SK-N-SH (cell line): ENCODE measurements around the gene MOV10L1. TPM values are rescaled to one million over a fixed set of nuclear protein-coding genes. Genes with fewer than 3 reads are reported as not detected.
"Not testable (repeated sequence)": the region's sequence is repeated elsewhere in the genome, so short reads cannot be mapped to it uniquely, and the experiment has no call there.

Experiments
- CTCF ChIA-PET: fragments of 300-600, 350-600 bp; formaldehyde crosslinking; extraction: SDS; loops from one replicate; lab custom pipeline; 2021; lab: Yijun Ruan, JAX
- POLR2A ChIA-PET: fragments of 350-600 bp; sonication (Branson Sonifier 250); formaldehyde crosslinking; extraction: SDS; loops from one replicate; lab custom pipeline; 2020; ENCODE audit warnings: antibody characterized with exemption, inconsistent platforms; lab: Yijun Ruan, JAX
- DNase-seq: peaks from one replicate; pipeline ENCODE4 v3.0.0; 2012
- H2AFZ ChIP-seq: fragments of 200-600 bp; sonication (generic); 2 replicates; pipeline ENCODE4 v1.8.1; 2016; ENCODE audit warnings: antibody characterized with exemption, mild to moderate bottlenecking, low read depth
- H3F3A ChIP-seq: fragments of 200-600 bp; sonication (generic); replicated peaks from 2 replicates; pipeline ENCODE3; 2016; ENCODE audit warnings: antibody characterized with exemption, mild to moderate bottlenecking; ENCODE audit not compliant: insufficient read depth
- H3K27ac ChIP-seq, 2 experiments: fragments of 200-500 bp in 1 of 2; fragments of 200-600 bp in 1 of 2; sonication (Bioruptor generic) in 1 of 2; sonication (generic), shearing (Covaris generic) in 1 of 2; 2 replicates each; pipeline versions ENCODE4 v1.5.1 to v1.6.1; 2014 to 2016; ENCODE audit warnings: low read depth in 2 of 2, inconsistent platforms in 1 of 2, low read length in 1 of 2, mild to moderate bottlenecking in 1 of 2, mixed read lengths in 1 of 2
- H3K27me3 ChIP-seq: fragments of 200-600 bp; sonication (generic), shearing (Covaris generic); 2 replicates; pipeline ENCODE4 v1.6.1; 2016; ENCODE audit warnings: mixed run types; ENCODE audit not compliant: insufficient read depth
- H3K36me3 ChIP-seq, 2 experiments: fragments of 200-500 bp in 1 of 2; fragments of 200-600 bp in 1 of 2; sonication (Bioruptor generic) in 1 of 2; sonication (generic) in 1 of 2; replicated peaks in 1 of 2; 2 replicates each; pipeline versions ENCODE3 to v1.5.1; 2014 to 2016; ENCODE audit warnings: low read length in 1 of 2, mild to moderate bottlenecking in 1 of 2; ENCODE audit not compliant: insufficient read depth in 2 of 2, control insufficient read depth in 1 of 2
- H3K4me1 ChIP-seq, 2 experiments: fragments of 200-500 bp in 1 of 2; fragments of 200-600 bp in 1 of 2; sonication (Bioruptor generic) in 1 of 2; sonication (generic), shearing (Covaris generic) in 1 of 2; 2 replicates each; pipeline versions ENCODE4 v1.5.1 to v1.6.1; 2014 to 2016; ENCODE audit warnings: low read depth in 1 of 2, low read length in 1 of 2, mixed run types in 1 of 2; ENCODE audit not compliant: insufficient read depth in 2 of 2, control insufficient read depth in 1 of 2
- H3K4me2 ChIP-seq: fragments of 200-600 bp; sonication (generic), shearing (Covaris generic); 2 replicates; pipeline ENCODE4 v1.6.1; 2017; ENCODE audit warnings: mixed run types
- H3K4me3 ChIP-seq, 2 experiments: fragments of 200-500 bp in 1 of 2; fragments of 200-600 bp in 1 of 2; sonication (Bioruptor generic) in 1 of 2; sonication (generic), shearing (Covaris generic) in 1 of 2; 2 replicates each; pipeline versions ENCODE4 v1.5.1 to v1.8.1; 2014 to 2016; ENCODE audit warnings: low read depth in 2 of 2, inconsistent platforms in 1 of 2, low read length in 1 of 2, mild to moderate bottlenecking in 1 of 2, mixed read lengths in 1 of 2, moderate library complexity in 1 of 2
- H3K79me2 ChIP-seq: fragments of 200-600 bp; sonication (generic); 2 replicates; pipeline ENCODE4 v1.8.1; 2017; ENCODE audit warnings: mild to moderate bottlenecking; ENCODE audit not compliant: insufficient read depth
- H3K9ac ChIP-seq: fragments of 200-600 bp; sonication (generic); 2 replicates; pipeline ENCODE4 v1.6.1; 2017; ENCODE audit warnings: mixed run types
- H3K9me2 ChIP-seq: fragments of 200-600 bp; sonication (generic); 2 replicates; pipeline ENCODE4 v1.6.1; 2017; ENCODE audit warnings: mixed run types
- H3K9me3 ChIP-seq: fragments of 200-600 bp; sonication (generic); 2 replicates; pipeline ENCODE4 v1.6.1; 2017; ENCODE audit warnings: mixed run types, mild to moderate bottlenecking, moderate library complexity
- H4K20me1 ChIP-seq: fragments of 200-600 bp; sonication (generic); 2 replicates; pipeline ENCODE4 v1.6.1; 2017; ENCODE audit warnings: mild to moderate bottlenecking, mixed run types; ENCODE audit not compliant: insufficient read depth
- CHD2 ChIP-seq: fragments of 150-350 bp; IDR thresholded peaks from 2 replicates; pipeline ENCODE4 v1.6.1; 2018; ENCODE audit warnings: low read length; ENCODE audit not compliant: partially characterized antibody
- FOXM1 ChIP-seq: IDR thresholded peaks from 2 replicates; pipeline ENCODE4 v1.4.0; 2012; ENCODE audit warnings: low read depth, mild to moderate bottlenecking
- GATA2 ChIP-seq: sonication (generic); formaldehyde crosslinking; IDR thresholded peaks from 2 replicates; pipeline ENCODE4 v1.5.0; 2020; ENCODE audit warnings: mild to moderate bottlenecking, missing genetic modification reagents
- MEF2A ChIP-seq: IDR thresholded peaks from 2 replicates; pipeline ENCODE4 v1.4.0; 2012; ENCODE audit warnings: low read depth, borderline replicate concordance
- NFIC ChIP-seq: IDR thresholded peaks from 2 replicates; pipeline ENCODE4 v1.4.0; 2012; ENCODE audit warnings: borderline replicate concordance
- NRF1 ChIP-seq: IDR thresholded peaks from 2 replicates; pipeline ENCODE4 v1.6.1; 2012; ENCODE audit warnings: low read depth, mild to moderate bottlenecking, low read length
- RAD21 ChIP-seq: IDR thresholded peaks from 2 replicates; pipeline ENCODE4 v1.6.1; 2012; ENCODE audit warnings: mild to moderate bottlenecking, low read length
- RCOR1 ChIP-seq: fragments of 150-350 bp; IDR thresholded peaks from 2 replicates; pipeline ENCODE4 v1.6.1; 2017; ENCODE audit warnings: antibody characterized with exemption, low read length
- SMC3 ChIP-seq: IDR thresholded peaks from 2 replicates; pipeline ENCODE4 v1.6.1; 2012; ENCODE audit warnings: low read depth, low read length, improper control_type of control experiment
- WGBS: methylation state at CpG from one replicate; pipeline ENCODE4 v1.1.6; 2017; ENCODE audit warnings: low lambda C conversion rate; 5-methylcytosine and 5-hydroxymethylcytosine counted together
- polyA plus RNA-seq, 3 experiments: library from polyadenylated mRNA; depleted of rRNA; stranded (reverse); fragments of >200 nt; gene quantifications; 2 replicates each; pipeline ENCODE4 v1.2.3, GENCODE V29; 2012
- TF ChIP-seq, protein P1 (sequence below): fragments of 200-600 bp; sonication (generic); IDR thresholded peaks from 2 replicates; pipeline ENCODE4 v1.6.1; 2017; ENCODE audit warnings: antibody characterized with exemption, mild to moderate bottlenecking, moderate library complexity
- TF ChIP-seq, protein P2 (sequence below): IDR thresholded peaks from 2 replicates; pipeline ENCODE4 v1.4.0; 2012; ENCODE audit warnings: low read depth, borderline replicate concordance
- TF ChIP-seq, protein P3 (sequence below): IDR thresholded peaks from 2 replicates; pipeline ENCODE4 v1.4.0; 2012; ENCODE audit warnings: low read depth

MOV10L1 gene
- polyA plus RNA-seq, 1 of the 3 experiments (the other 2 are of a cell fraction) = 2.1 TPM

DNA sequence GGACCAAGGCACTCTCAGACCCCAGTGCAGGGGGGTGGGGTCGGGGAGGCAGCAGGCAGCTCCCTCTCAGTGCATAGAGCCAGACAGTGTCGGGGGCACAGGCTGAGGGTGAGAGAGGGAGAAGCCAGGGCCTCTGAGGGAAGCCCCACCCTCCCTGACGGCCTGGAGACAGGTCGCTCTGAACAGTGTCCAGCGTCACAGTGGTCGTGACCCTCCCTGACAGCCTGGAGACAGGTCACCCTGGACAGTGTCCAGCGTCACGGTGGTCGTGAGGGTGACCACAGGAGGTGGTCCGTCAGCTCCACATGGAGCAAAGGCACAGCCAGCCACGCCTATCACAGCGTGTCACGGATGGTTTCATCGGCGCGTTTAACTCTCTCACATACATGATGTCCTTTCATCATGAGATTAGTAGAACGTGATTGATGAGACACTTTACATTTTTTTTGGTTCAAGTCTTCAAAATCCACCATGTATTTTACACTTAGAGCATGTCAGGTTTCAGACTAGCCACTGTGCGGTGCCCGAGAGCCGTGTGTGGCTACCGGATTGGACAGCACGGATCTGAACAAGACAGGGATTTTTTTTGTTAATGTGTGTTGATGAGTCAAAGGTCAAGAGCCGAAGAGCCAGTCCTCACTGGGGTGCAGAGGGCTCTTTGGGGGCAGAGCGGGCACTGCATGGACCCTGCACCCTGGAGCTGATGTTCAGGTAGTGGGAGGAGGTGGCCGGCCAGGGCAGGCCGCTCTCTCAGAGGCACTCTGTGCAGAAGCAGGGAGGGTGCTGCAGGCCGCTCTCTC is 56.8 kb downstream of the MOV10L1 start:
- peak; percentile 81 for DNase-seq
- Histone ChIP-seq H2AFZ (no peak overlapping the region), H3K36me3 (no peaks in the 10 kb centered on the region), H3K9ac (no peak overlapping the region), H3F3A (no peaks in the 10 kb centered on the region), H3K4me2 (no peak overlapping the region), H3K4me1 (peaks cover 0 to 14% of the 10 kb centered on the region in 2 experiments; a peak in 1 of 4 replicates), H3K9me2 (no peaks in the 10 kb centered on the region), H3K4me3 (no peak overlapping the region), H3K27ac (no peak overlapping the region), H3K27me3 (no peaks in the 10 kb centered on the region), H3K9me3 (no peaks in the 10 kb centered on the region), H4K20me1 (no peaks in the 10 kb centered on the region), H3K79me2 (no peaks in the 10 kb centered on the region)
- ChIA-PET CTCF (interaction anchor here (0.7 to 7.6 kb wide), 25 partner anchors 10 to 603 kb away, joined by 3 to 52 read pairs (median 4); partner anchors contain the start of genes HDAC10 and PANX2), POLR2A (interaction anchor here (0.6 kb wide), 1 partner anchor 101 kb away, joined by 3 read pairs; no protein-coding TSS in a partner anchor)
- 24% methylated on average over 14 of the region's 27 CpGs for WGBS
- TF ChIP-seq, protein P1, sequence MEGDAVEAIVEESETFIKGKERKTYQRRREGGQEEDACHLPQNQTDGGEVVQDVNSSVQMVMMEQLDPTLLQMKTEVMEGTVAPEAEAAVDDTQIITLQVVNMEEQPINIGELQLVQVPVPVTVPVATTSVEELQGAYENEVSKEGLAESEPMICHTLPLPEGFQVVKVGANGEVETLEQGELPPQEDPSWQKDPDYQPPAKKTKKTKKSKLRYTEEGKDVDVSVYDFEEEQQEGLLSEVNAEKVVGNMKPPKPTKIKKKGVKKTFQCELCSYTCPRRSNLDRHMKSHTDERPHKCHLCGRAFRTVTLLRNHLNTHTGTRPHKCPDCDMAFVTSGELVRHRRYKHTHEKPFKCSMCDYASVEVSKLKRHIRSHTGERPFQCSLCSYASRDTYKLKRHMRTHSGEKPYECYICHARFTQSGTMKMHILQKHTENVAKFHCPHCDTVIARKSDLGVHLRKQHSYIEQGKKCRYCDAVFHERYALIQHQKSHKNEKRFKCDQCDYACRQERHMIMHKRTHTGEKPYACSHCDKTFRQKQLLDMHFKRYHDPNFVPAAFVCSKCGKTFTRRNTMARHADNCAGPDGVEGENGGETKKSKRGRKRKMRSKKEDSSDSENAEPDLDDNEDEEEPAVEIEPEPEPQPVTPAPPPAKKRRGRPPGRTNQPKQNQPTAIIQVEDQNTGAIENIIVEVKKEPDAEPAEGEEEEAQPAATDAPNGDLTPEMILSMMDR = peak; percentile 85
- peak; percentile 69 for TF ChIP-seq SMC3
- TF ChIP-seq CHD2 = no peak
- peak; percentile 88 for TF ChIP-seq RAD21
- TF ChIP-seq GATA2 (CRISPR knock-in tag) = no peak

DNA sequence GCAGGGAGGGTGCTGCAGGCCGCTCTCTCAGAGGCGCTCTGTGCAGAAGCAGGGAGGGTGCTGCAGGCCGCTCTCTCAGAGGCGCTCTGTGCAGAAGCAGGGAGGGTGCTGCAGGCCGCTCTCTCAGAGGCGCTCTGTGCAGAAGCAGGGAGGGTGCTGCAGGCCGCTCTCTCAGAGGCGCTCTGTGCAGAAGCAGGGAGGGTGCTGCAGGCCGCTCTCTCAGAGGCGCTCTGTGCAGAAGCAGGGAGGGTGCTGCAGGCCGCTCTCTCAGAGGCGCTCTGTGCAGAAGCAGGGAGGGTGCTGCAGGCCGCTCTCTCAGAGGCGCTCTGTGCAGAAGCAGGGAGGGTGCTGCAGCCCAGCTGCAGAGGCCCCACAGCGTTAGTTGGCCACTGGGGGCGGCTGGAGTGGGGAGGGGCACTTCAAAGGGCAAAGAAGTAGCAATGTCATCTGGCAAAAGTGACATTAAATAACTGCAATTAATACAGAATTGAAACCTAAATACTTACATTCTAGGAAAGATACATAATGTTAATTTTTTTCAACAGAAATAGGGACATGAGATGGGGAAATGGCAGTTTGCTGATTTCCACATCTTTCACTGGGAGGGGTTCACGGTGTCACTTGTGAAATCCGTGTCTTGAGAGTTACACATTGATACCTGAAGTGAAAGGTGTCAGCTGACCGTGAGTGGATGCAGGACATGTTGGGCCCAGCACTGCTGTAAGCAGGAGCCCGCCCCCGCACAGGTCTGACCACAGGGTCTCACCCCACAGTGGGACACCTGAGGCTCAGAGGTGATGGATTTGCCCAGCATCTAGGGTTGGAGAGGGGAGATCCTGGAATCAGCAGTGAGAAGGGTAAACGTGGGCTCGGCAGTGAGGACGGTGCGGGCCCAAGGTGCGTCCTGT is 57.7 kb downstream of the MOV10L1 start:
- H3K9me3 ChIP-seq, H3K9me2 ChIP-seq, H3K27me3 ChIP-seq, POLR2A ChIA-PET, H3K4me2 ChIP-seq, H2AFZ ChIP-seq, H3K9ac ChIP-seq, H3F3A ChIP-seq, H3K36me3 ChIP-seq, H3K27ac ChIP-seq, H3K4me3 ChIP-seq, H4K20me1 ChIP-seq, H3K79me2 ChIP-seq: not testable (repeated sequence)
- H3K4me1 ChIP-seq = peaks cover 0 to 14% of the 10 kb centered on the region in 2 experiments; a peak in 1 of 4 replicates
- WGBS = 87% methylated on average over 11 of the region's 26 CpGs
- CTCF ChIA-PET = interaction anchor here (0.7 to 7.6 kb wide), 21 partner anchors 11 to 521 kb away, joined by 3 to 52 read pairs (median 5); partner anchors contain the start of genes HDAC10 and PANX2
- DNase-seq = peak; percentile 41

DNA sequence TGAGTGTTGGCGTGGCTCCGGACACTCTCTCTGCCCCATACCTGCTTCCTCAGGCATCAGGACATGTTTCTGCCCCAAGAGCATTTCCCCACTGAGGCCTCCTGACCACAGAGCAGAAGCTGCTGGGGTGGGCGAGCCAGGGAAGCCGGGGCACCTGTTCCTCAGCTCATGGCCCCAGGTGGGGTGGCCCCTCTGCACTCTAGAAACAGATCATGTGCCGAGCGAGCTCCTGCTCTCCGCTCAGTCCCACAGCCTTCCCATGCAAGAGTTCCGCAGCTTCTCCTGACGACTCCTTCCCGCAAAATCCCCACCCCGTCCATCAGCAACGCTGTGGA is 58.3 kb downstream of the MOV10L1 start:
- no peak overlapping the region for H3K9ac ChIP-seq
- no peak overlapping the region for H3K4me2 ChIP-seq
- H3K9me2 ChIP-seq = no peaks in the 10 kb centered on the region
- H3K27me3 ChIP-seq = no peaks in the 10 kb centered on the region
- H3K4me3 ChIP-seq = no peak overlapping the region
- H3K36me3 ChIP-seq = no peaks in the 10 kb centered on the region
- 95% methylated on average over 10 of the region's 12 CpGs for WGBS
- no peaks in the 10 kb centered on the region for H3K79me2 ChIP-seq
- no peak overlapping the region for H2AFZ ChIP-seq
- H4K20me1 ChIP-seq = no peaks in the 10 kb centered on the region
- ChIA-PET CTCF (interaction anchor here (0.7 to 7.6 kb wide), 14 partner anchors 12 to 520 kb away, joined by 3 to 52 read pairs (median 6); partner anchors contain the start of gene PANX2), POLR2A (no interaction called here)
- DNase-seq = no peak
- no peak overlapping the region for H3K27ac ChIP-seq
- H3F3A ChIP-seq = no peaks in the 10 kb centered on the region
- peaks cover 0 to 14% of the 10 kb centered on the region in 2 experiments; a peak in 1 of 4 replicates for H3K4me1 ChIP-seq
- H3K9me3 ChIP-seq = no peaks in the 10 kb centered on the region
- TF ChIP-seq RCOR1 (no peak), SMC3 (no peak), FOXM1 (no peak), RAD21 (no peak), MEF2A (no peak), NRF1 (no peak), NFIC (no peak)
- TF ChIP-seq, protein P2, sequence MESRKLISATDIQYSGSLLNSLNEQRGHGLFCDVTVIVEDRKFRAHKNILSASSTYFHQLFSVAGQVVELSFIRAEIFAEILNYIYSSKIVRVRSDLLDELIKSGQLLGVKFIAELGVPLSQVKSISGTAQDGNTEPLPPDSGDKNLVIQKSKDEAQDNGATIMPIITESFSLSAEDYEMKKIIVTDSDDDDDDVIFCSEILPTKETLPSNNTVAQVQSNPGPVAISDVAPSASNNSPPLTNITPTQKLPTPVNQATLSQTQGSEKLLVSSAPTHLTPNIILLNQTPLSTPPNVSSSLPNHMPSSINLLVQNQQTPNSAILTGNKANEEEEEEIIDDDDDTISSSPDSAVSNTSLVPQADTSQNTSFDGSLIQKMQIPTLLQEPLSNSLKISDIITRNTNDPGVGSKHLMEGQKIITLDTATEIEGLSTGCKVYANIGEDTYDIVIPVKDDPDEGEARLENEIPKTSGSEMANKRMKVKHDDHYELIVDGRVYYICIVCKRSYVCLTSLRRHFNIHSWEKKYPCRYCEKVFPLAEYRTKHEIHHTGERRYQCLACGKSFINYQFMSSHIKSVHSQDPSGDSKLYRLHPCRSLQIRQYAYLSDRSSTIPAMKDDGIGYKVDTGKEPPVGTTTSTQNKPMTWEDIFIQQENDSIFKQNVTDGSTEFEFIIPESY = no peak
- TF ChIP-seq, protein P3, sequence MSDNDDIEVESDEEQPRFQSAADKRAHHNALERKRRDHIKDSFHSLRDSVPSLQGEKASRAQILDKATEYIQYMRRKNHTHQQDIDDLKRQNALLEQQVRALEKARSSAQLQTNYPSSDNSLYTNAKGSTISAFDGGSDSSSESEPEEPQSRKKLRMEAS = no peak
